H1 (cell line): ENCODE results near the gene SEMA5B. TPM values are rescaled to one million over a fixed set of nuclear protein-coding genes. Genes with fewer than 3 reads are reported as not detected.

Experiments
- CTCF ChIA-PET: fragments of 300-600 bp; sonication (Branson Sonifier 250); formaldehyde crosslinking; loops from one replicate; lab custom pipeline; 2021; ENCODE audit not compliant: partially characterized antibody; lab: Charles Lee
- POLR2A ChIA-PET: fragments of 300-600 bp; sonication (Branson Sonifier 250); formaldehyde crosslinking; loops from one replicate; lab custom pipeline; 2021; ENCODE audit warnings: inconsistent platforms; ENCODE audit not compliant: partially characterized antibody; lab: Charles Lee
- DNase-seq, 2 experiments: peaks; one replicate each; pipeline versions ENCODE4 v3.0.0 to v3.0.0-alpha.2; 2010 to 2022; ENCODE audit warnings: low spot score in 2 of 2, low read depth in 1 of 2, mixed read lengths in 1 of 2
- FAIRE-seq: peaks from 2 replicates; lab custom pipeline; 2011; peaks lifted over from hg19 to GRCh38; lab: Jason Lieb, UNC
- H2AFZ ChIP-seq: 2 replicates; pipeline ENCODE4 v1.8.1; 2012; ENCODE audit warnings: low read length, inconsistent platforms
- H2AK5ac ChIP-seq: 2 replicates; pipeline ENCODE4 v1.6.1; 2013; ENCODE audit warnings: low read depth, low read length
- H2BK120ac ChIP-seq: replicated peaks from 2 replicates; pipeline ENCODE3; 2013; ENCODE audit warnings: low read depth, low read length, inconsistent platforms
- H2BK12ac ChIP-seq: 2 replicates; pipeline ENCODE4 v1.6.1; 2013; ENCODE audit warnings: low read depth, low read length
- H2BK15ac ChIP-seq: 2 replicates; pipeline ENCODE4 v1.6.1; 2013; ENCODE audit warnings: low read length
- H2BK20ac ChIP-seq: 2 replicates; pipeline ENCODE4 v1.6.1; 2013; ENCODE audit warnings: low read length
- H2BK5ac ChIP-seq: 2 replicates; pipeline ENCODE4 v1.6.1; 2013; ENCODE audit warnings: low read depth, low read length
- H3K14ac ChIP-seq: 2 replicates; pipeline ENCODE4 v1.6.1; 2013; ENCODE audit warnings: inconsistent platforms; ENCODE audit not compliant: insufficient read length
- H3K18ac ChIP-seq: 2 replicates; pipeline ENCODE4 v1.6.1; 2013; ENCODE audit warnings: low read length; ENCODE audit errors: extremely low read depth
- H3K23ac ChIP-seq: 2 replicates; pipeline ENCODE4 v1.6.1; 2013; ENCODE audit warnings: inconsistent platforms; ENCODE audit not compliant: insufficient read length
- H3K23me2 ChIP-seq: 2 replicates; pipeline ENCODE4 v1.6.1; 2013; ENCODE audit warnings: low read depth, low read length
- H3K27ac ChIP-seq: 2 replicates; pipeline ENCODE4 v1.6.1; 2011; ENCODE audit warnings: low read depth, low read length, inconsistent platforms
- H3K27me3 ChIP-seq, 4 experiments: replicated peaks in 1 of 4; 1 replicate in 1 of 4; 2 replicates in 3 of 4; pipeline versions ENCODE4 v1.6.1 to v1.8.1; 2011 to 2013; ENCODE audit warnings: low read length in 3 of 4, mild to moderate bottlenecking in 3 of 4, inconsistent platforms in 2 of 4, mixed read lengths in 2 of 4, moderate library complexity in 1 of 4; ENCODE audit not compliant: control insufficient read depth in 3 of 4, insufficient read depth in 3 of 4; ENCODE audit errors: extremely low read depth in 1 of 4
- H3K36me3 ChIP-seq, 4 experiments: 2 replicates each; pipeline versions ENCODE4 v1.6.1 to v1.8.1; 2011 to 2013; ENCODE audit warnings: mild to moderate bottlenecking in 4 of 4, low read length in 3 of 4, moderate library complexity in 2 of 4, control low read depth in 1 of 4, inconsistent platforms in 1 of 4; ENCODE audit not compliant: insufficient read depth in 4 of 4, control insufficient read depth in 2 of 4
- H3K4ac ChIP-seq: replicated peaks from 2 replicates; pipeline ENCODE3; 2013; ENCODE audit warnings: low read length, low read depth, mixed read lengths, inconsistent platforms; ENCODE audit not compliant: insufficient read length
- H3K4me1 ChIP-seq, 4 experiments: replicated peaks in 1 of 4; 1 replicate in 1 of 4; 2 replicates in 3 of 4; pipeline versions ENCODE4 v1.6.1 to v1.8.1; 2011 to 2013; ENCODE audit warnings: low read length in 3 of 4, inconsistent platforms in 2 of 4, mixed read lengths in 1 of 4; ENCODE audit not compliant: insufficient read depth in 4 of 4, control insufficient read depth in 3 of 4
- H3K4me2 ChIP-seq, 2 experiments: 2 replicates each; pipeline versions ENCODE4 v1.6.1 to v1.8.1; 2011 to 2013; ENCODE audit warnings: low read depth in 2 of 2, low read length in 2 of 2, control low read depth in 1 of 2, inconsistent platforms in 1 of 2, mild to moderate bottlenecking in 1 of 2; ENCODE audit not compliant: insufficient read depth in 1 of 2
- H3K4me3 ChIP-seq, 4 experiments: fragments of 200-600, 300-600 bp in 1 of 4; sonication (generic), shearing (Covaris generic), sonication (Bioruptor Twin) in 1 of 4; 2 replicates each; pipeline versions ENCODE4 v1.5.1 to v1.8.1; 2011 to 2016; ENCODE audit warnings: low read length in 4 of 4, low read depth in 3 of 4, control low read depth in 2 of 4, inconsistent platforms in 2 of 4, mild to moderate bottlenecking in 2 of 4, mixed read lengths in 1 of 4, moderate library complexity in 1 of 4; ENCODE audit not compliant: insufficient read depth in 2 of 4; ENCODE audit errors: extremely low read depth in 1 of 4
- H3K56ac ChIP-seq: replicated peaks from 2 replicates; pipeline ENCODE3; 2013; ENCODE audit warnings: low read depth, mild to moderate bottlenecking, mixed read lengths, low read length, inconsistent platforms; ENCODE audit not compliant: insufficient read length
- H3K79me1 ChIP-seq: 2 replicates; pipeline ENCODE4 v1.6.1; 2013; ENCODE audit warnings: low read depth, low read length, control low read depth
- H3K79me2 ChIP-seq, 2 experiments: 2 replicates each; pipeline versions ENCODE4 v1.6.1 to v1.8.1; 2012 to 2013; ENCODE audit warnings: low read length in 2 of 2, mild to moderate bottlenecking in 2 of 2, inconsistent platforms in 1 of 2; ENCODE audit not compliant: insufficient read depth in 2 of 2, control insufficient read depth in 1 of 2
- H3K9ac ChIP-seq, 4 experiments: replicated peaks in 1 of 4; 1 replicate in 1 of 4; 2 replicates in 3 of 4; pipeline versions ENCODE4 v1.6.1 to v1.8.1; 2011 to 2013; ENCODE audit warnings: low read depth in 3 of 4, low read length in 3 of 4, control low read depth in 2 of 4, mild to moderate bottlenecking in 2 of 4, moderate library complexity in 2 of 4, inconsistent platforms in 1 of 4; ENCODE audit errors: extremely low read depth in 1 of 4
- H3K9me3 ChIP-seq, 2 experiments: 2 replicates each; pipeline versions ENCODE4 v1.6.1 to v1.8.1; 2012 to 2013; ENCODE audit warnings: mild to moderate bottlenecking in 2 of 2, moderate library complexity in 2 of 2, control low read depth in 1 of 2, inconsistent platforms in 1 of 2, low read depth in 1 of 2, low read length in 1 of 2, mixed read lengths in 1 of 2; ENCODE audit not compliant: insufficient read depth in 2 of 2
- H4K20me1 ChIP-seq, 2 experiments: replicated peaks in 1 of 2; 2 replicates each; pipeline versions ENCODE3 to v1.8.1; 2011 to 2013; ENCODE audit warnings: inconsistent platforms in 2 of 2, low read length in 2 of 2, mild to moderate bottlenecking in 1 of 2; ENCODE audit not compliant: insufficient read depth in 2 of 2, control insufficient read depth in 1 of 2
- H4K5ac ChIP-seq: 2 replicates; pipeline ENCODE4 v1.6.1; 2013; ENCODE audit warnings: low read length, low read depth, mixed read lengths, inconsistent platforms; ENCODE audit not compliant: insufficient read length
- H4K8ac ChIP-seq: 2 replicates; pipeline ENCODE4 v1.8.0; 2013; ENCODE audit warnings: mild to moderate bottlenecking, moderate library complexity, low read length, inconsistent platforms; ENCODE audit not compliant: insufficient read depth; ENCODE audit errors: extremely low read depth
- H4K91ac ChIP-seq: replicated peaks from 2 replicates; pipeline ENCODE3; 2013; ENCODE audit warnings: low read length, mixed read lengths, inconsistent platforms; ENCODE audit not compliant: insufficient read length
- RXRA ChIP-seq: IDR thresholded peaks from 2 replicates; pipeline ENCODE4 v1.6.1; 2011; ENCODE audit warnings: low read depth, mild to moderate bottlenecking, low read length, moderate library complexity; ENCODE audit not compliant: insufficient read depth
- SAP30 ChIP-seq: fragments of 300-600 bp; sonication (generic); IDR thresholded peaks from 2 replicates; pipeline ENCODE4 v1.7.1; 2012; ENCODE audit warnings: low read length, moderate library complexity, mild to moderate bottlenecking, inconsistent platforms; ENCODE audit not compliant: insufficient read depth, insufficient replicate concordance
- WGBS, 2 experiments: shearing (Covaris generic) in 1 of 2; methylation state at CpG; one replicate each; pipeline versions ENCODE4 v1.1.6 to v1.1.7; 2013 to 2015; ENCODE audit warnings: low lambda C conversion rate in 2 of 2, mixed read lengths in 2 of 2, inconsistent platforms in 1 of 2, low coverage in 1 of 2, missing lambda C conversion rate in 1 of 2; ENCODE audit not compliant: insufficient replicate concordance in 2 of 2, insufficient coverage in 1 of 2, insufficient read length in 1 of 2; ENCODE audit errors: extremely low coverage in 1 of 2, missing lambda C conversion rate in 1 of 2; 5-methylcytosine and 5-hydroxymethylcytosine counted together
- polyA plus RNA-seq, 7 experiments: library from polyadenylated mRNA; depleted of rRNA in 3 of 7; stranded (reverse) in 5 of 7; unstranded in 2 of 7; fragments of >200 nt in 5 of 7; fragments of 200-250 nt in 2 of 7; gene quantifications; 1 replicate in 5 of 7; 2 replicates in 1 of 7; 4 replicates in 1 of 7; pipeline versions ENCODE4 v1.2.1 to v1.2.3, GENCODE V29; 2011 to 2013; ENCODE audit warnings: missing spikeins in 2 of 7, mixed read lengths in 2 of 7
- total RNA-seq: library from RNA; stranded (reverse); fragmentation: NEBNext Ultra II Directional; extraction: Animal tissue kit (Norgen Biotek cat#: 25700); gene quantifications from 2 replicates; pipeline ENCODE4 v1.2.1, GENCODE V29; 2021

The SEMA5B gene
- total and polyA plus RNA-seq, 2 of the 8 experiments (the other 6 are each of a cell fraction or from before 2014, with no cell fraction given): 13.1 to 22.4 TPM

DNA sequence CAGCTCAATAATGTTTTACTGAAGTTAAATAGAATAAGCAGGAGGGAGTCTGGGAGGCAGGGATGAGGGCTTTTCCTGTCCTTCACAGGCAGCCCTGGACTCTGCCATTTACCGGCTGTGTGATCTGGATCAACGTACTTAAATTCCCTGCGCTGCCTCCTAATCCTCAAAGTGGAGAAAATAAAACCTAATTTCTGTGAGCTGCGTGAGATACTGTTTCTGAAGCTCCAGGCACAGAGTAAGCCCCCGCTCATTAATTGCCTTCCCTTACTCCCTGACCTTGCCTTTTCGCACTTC is 39.0 kb upstream of the SEMA5B start:
- H3K18ac ChIP-seq: no peak overlapping the region
- ChIA-PET POLR2A (interaction anchor here (1.3 to 1.5 kb wide), 4 partner anchors 23 to 259 kb away, joined by 3 to 4 read pairs (median 3); no protein-coding TSS in a partner anchor), CTCF (interaction anchor here (0.6 to 2.3 kb wide), 6 partner anchors 30 to 345 kb away, joined by 3 to 5 read pairs (median 3); no protein-coding TSS in a partner anchor)
- H3K27me3 ChIP-seq: peaks cover 0 to 13% (median 8%) of the 10 kb centered on the region in 4 experiments; a peak in 5 of 7 replicates
- H3K27ac ChIP-seq: no peak overlapping the region
- FAIRE-seq (no peak), DNase-seq (no peak)
- H3K79me2 ChIP-seq: peaks cover 6 to 39% of the 10 kb centered on the region in 2 experiments
- no peaks in the 10 kb centered on the region for H3K36me3 ChIP-seq
- no peaks in the 10 kb centered on the region; a peak in 1 of 4 replicates for H3K9me3 ChIP-seq
- no peak overlapping the region for H2BK5ac ChIP-seq
- H3K79me1 ChIP-seq: peaks cover 14% of the 10 kb centered on the region
- peak overlapping the region in 2 of 4 experiments; percentile 69 to 86; a peak in 4 of 8 replicates for H3K4me3 ChIP-seq
- H3K56ac ChIP-seq: peak overlapping the region; percentile 9
- H3K14ac ChIP-seq: no peak overlapping the region
- peaks cover 2 to 10% of the 10 kb centered on the region in 2 experiments for H4K20me1 ChIP-seq
- no peak overlapping the region for H2AK5ac ChIP-seq
- no peak overlapping the region for H2BK20ac ChIP-seq
- WGBS, 2 experiments: 21% methylated on average over 6 of the region's 6 CpGs; no CpG with 5 or more reads in 1 of the 2 experiments
- H3K4me1 ChIP-seq: peaks cover 7 to 16% (median 11%) of the 10 kb centered on the region in 4 experiments
- H2BK120ac ChIP-seq: no peak overlapping the region
- H3K9ac ChIP-seq: no peak overlapping the region
- H2BK15ac ChIP-seq: no peak overlapping the region
- TF ChIP-seq RXRA: no peak
- no peak for TF ChIP-seq SAP30
- H3K23ac ChIP-seq: no peak overlapping the region
- peaks cover 20% of the 10 kb centered on the region for H3K23me2 ChIP-seq
- H3K4me2 ChIP-seq: peak overlapping the region; percentile 97 to 100
- no peak overlapping the region for H3K4ac ChIP-seq
- H2AFZ ChIP-seq: 0 out of 2 replicates have a peak overlapping the region, but pooled peaks have one; percentile 52
- H4K5ac ChIP-seq: no peak overlapping the region
- H4K8ac ChIP-seq: no peak overlapping the region
- no peak overlapping the region for H2BK12ac ChIP-seq
- no peak overlapping the region for H4K91ac ChIP-seq
